GM12878 (cell line): Measurements from ENCODE around the gene KCNG1. TPM values are rescaled to one million over a fixed set of nuclear protein-coding genes. Genes with fewer than 3 reads are reported as not detected.

Source experiments
- ATAC-seq: fragments of 200-7000 bp; cut with Tn5 transposase; 3 replicates; pipeline ENCODE4 v1.9.1; 2020; ENCODE audit warnings: mild to moderate bottlenecking, moderate library complexity
- BruUV-seq: library from RNA; stranded (reverse); fragments of 400-500 nt; replicated peaks from 2 replicates; lab custom pipeline; 2021; lab: Mats Ljungman, UMichigan
- CTCF ChIA-PET: fragments of 300-600 bp; sonication (Branson Sonifier 250); formaldehyde crosslinking; extraction: SDS; loops from one replicate; lab custom pipeline; 2021; ENCODE audit warnings: inconsistent platforms; lab: Yijun Ruan, JAX
- POLR2A ChIA-PET: fragments of 350-600 bp; formaldehyde crosslinking; extraction: SDS; loops from one replicate; lab custom pipeline; 2021; ENCODE audit warnings: inconsistent platforms; lab: Charles Lee
- RAD21 ChIA-PET: fragments of 300-600 bp; sonication (Branson Sonifier 250); formaldehyde crosslinking; loops from one replicate; lab custom pipeline; 2023; ENCODE audit warnings: antibody characterized with exemption; ENCODE audit not compliant: unreplicated experiment; lab: Charles Lee
- SMC1A ChIA-PET: fragments of 300-600 bp; sonication (Branson Sonifier 250); formaldehyde crosslinking; loops from one replicate; lab custom pipeline; 2023; ENCODE audit not compliant: unreplicated experiment, uncharacterized antibody; lab: Charles Lee
- DNase-seq: peaks from one replicate; pipeline ENCODE4 v3.0.0-alpha.2; 2011; ENCODE audit warnings: low read depth, low spot score
- FAIRE-seq: peaks from 3 replicates; lab custom pipeline; 2011; peaks lifted over from hg19 to GRCh38; lab: Jason Lieb, UNC
- H2AFZ ChIP-seq: 2 replicates; pipeline ENCODE4 v1.6.0; 2011; ENCODE audit warnings: low read depth, low read length, control low read depth; ENCODE audit not compliant: control insufficient read depth
- H3K27ac ChIP-seq: 2 replicates; pipeline ENCODE4 v1.5.1; 2011; ENCODE audit warnings: control low read depth; ENCODE audit not compliant: control insufficient read depth, insufficient read depth
- H3K27me3 ChIP-seq, 2 experiments: replicated peaks in 1 of 2; 2 replicates each; pipeline versions ENCODE4 v1.6.0 to v1.6.1; 2011; ENCODE audit warnings: low read length in 1 of 2; ENCODE audit not compliant: control insufficient read depth in 2 of 2, insufficient read depth in 2 of 2
- H3K36me3 ChIP-seq, 2 experiments: 2 replicates each; pipeline ENCODE4 v1.5.1; 2011; ENCODE audit warnings: low read length in 1 of 2; ENCODE audit not compliant: control insufficient read depth in 2 of 2, insufficient read depth in 2 of 2
- H3K4me1 ChIP-seq: 2 replicates; pipeline ENCODE4 v1.6.1; 2011; ENCODE audit warnings: mild to moderate bottlenecking, low read length, moderate library complexity, mixed read lengths; ENCODE audit not compliant: control insufficient read depth, insufficient read depth
- H3K4me2 ChIP-seq: 2 replicates; pipeline ENCODE4 v1.6.0; 2011; ENCODE audit warnings: control low read depth; ENCODE audit not compliant: control insufficient read depth, insufficient read depth
- H3K4me3 ChIP-seq: fragments of 200-600 bp; sonication (generic); 2 replicates; pipeline ENCODE4 v1.5.1; 2016
- H3K79me2 ChIP-seq: 2 replicates; pipeline ENCODE4 v1.6.0; 2011; ENCODE audit warnings: low read length; ENCODE audit not compliant: control insufficient read depth, insufficient read depth
- H3K9ac ChIP-seq: 2 replicates; pipeline ENCODE4 v1.8.0; 2011; ENCODE audit warnings: low read length, control low read depth, mixed read lengths; ENCODE audit not compliant: control insufficient read depth, insufficient read depth
- H3K9me3 ChIP-seq: replicated peaks from 3 replicates; pipeline ENCODE4 v1.5.1; 2011; ENCODE audit warnings: mild to moderate bottlenecking, low read length; ENCODE audit not compliant: control insufficient read depth, insufficient read depth
- H4K20me1 ChIP-seq: 2 replicates; pipeline ENCODE4 v1.6.0; 2011; ENCODE audit not compliant: control insufficient read depth, insufficient read depth
- IRF4 ChIP-seq: IDR thresholded peaks from 2 replicates; pipeline ENCODE4 v1.6.1; 2011; ENCODE audit warnings: low read depth, low read length
- KLF5 ChIP-seq: fragments of 450-650 bp; IDR thresholded peaks from 2 replicates; pipeline ENCODE4 v1.6.1; 2014; ENCODE audit warnings: mild to moderate bottlenecking; ENCODE audit not compliant: partially characterized antibody
- MYC ChIP-seq: IDR thresholded peaks from 2 replicates; pipeline ENCODE4 v1.6.1; 2011; ENCODE audit warnings: mild to moderate bottlenecking, low read length, moderate library complexity, inconsistent platforms; ENCODE audit not compliant: insufficient read depth, insufficient replicate concordance, insufficient read length, severe bottlenecking
- PBX3 ChIP-seq: IDR thresholded peaks from 2 replicates; pipeline ENCODE4 v1.6.1; 2011; ENCODE audit warnings: mild to moderate bottlenecking, low read depth, low read length, moderate library complexity; ENCODE audit not compliant: insufficient replicate concordance
- REST ChIP-seq: IDR thresholded peaks from 2 replicates; pipeline ENCODE4 v1.6.1; 2012; ENCODE audit warnings: mild to moderate bottlenecking, low read depth, low read length
- SIX5 ChIP-seq: IDR thresholded peaks from 2 replicates; pipeline ENCODE4 v1.6.1; 2011; ENCODE audit warnings: mild to moderate bottlenecking, low read depth, low read length, moderate library complexity; ENCODE audit not compliant: severe bottlenecking
- ZSCAN29 ChIP-seq: fragments of 450-650 bp; IDR thresholded peaks from 2 replicates; pipeline ENCODE4 v1.6.1; 2017; ENCODE audit warnings: mild to moderate bottlenecking, moderate library complexity
- WGBS: methylation state at CpG from one replicate; pipeline ENCODE4 v1.1.6; 2016; ENCODE audit warnings: low lambda C conversion rate; ENCODE audit not compliant: insufficient replicate concordance, insufficient coverage; ENCODE audit errors: missing lambda C conversion rate; 5-methylcytosine and 5-hydroxymethylcytosine counted together
- in situ Hi-C: fragments of 300-500 bp; cut with MboI; formaldehyde crosslinking; loops from 9 replicates; pipeline ENCODE4 v1.14.3; 2018; ENCODE audit warnings: mixed read lengths
- intact Hi-C: fragments of 100-400 bp; cut with micrococcal nuclease; formaldehyde crosslinking; loops from one replicate; pipeline ENCODE4 v1.14.2; 2022; ENCODE audit not compliant: unreplicated experiment
- polyA plus RNA-seq, 11 experiments: library from polyadenylated mRNA; depleted of rRNA in 4 of 11; unstranded in 6 of 11; stranded (reverse) in 5 of 11; fragments of >200 nt; fragmentation: Nextera tagmentation in 4 of 11; fragmentation: Illumina TruSeq in 1 of 11; extraction: Ambion mirVana in 4 of 11; extraction: Trizol in 1 of 11; gene quantifications; 1 replicate in 1 of 11; 2 replicates in 10 of 11; pipeline versions ENCODE4 v1.2.1 to v1.2.3, GENCODE V29; 2011 to 2016; ENCODE audit warnings: inconsistent platforms in 2 of 11, missing spikeins in 2 of 11, low read depth in 1 of 11
- total RNA-seq, 4 experiments: library from RNA; depleted of rRNA in 3 of 4; stranded (reverse); fragments of >200 nt in 3 of 4; fragmentation: Illumina TruSeq in 1 of 4; extraction: Trizol in 1 of 4; gene quantifications; 2 replicates each; pipeline versions ENCODE4 v1.2.1 to v1.2.3, GENCODE V29; 2013 to 2021
- TF ChIP-seq, protein P1 (sequence below): fragments of 150-350 bp; IDR thresholded peaks from 2 replicates; pipeline ENCODE4 v1.6.1; 2014; ENCODE audit warnings: mild to moderate bottlenecking, low read depth, low read length
- TF ChIP-seq, protein P2 (sequence below): fragments of 450-650 bp; IDR thresholded peaks from 2 replicates; pipeline ENCODE4 v1.6.1; 2014; ENCODE audit warnings: mild to moderate bottlenecking

The KCNG1 gene
- total and polyA plus RNA-seq, 10 of the 15 experiments (the other 5 are each of a cell fraction or from before 2014, with no cell fraction given): not detected

- in situ Hi-C loops: no loop called here
- H3K4me1 ChIP-seq: no peaks in the 10 kb centered on the region
- ATAC-seq: no peak
- SMC1A ChIA-PET: no interaction called here
- no peak for FAIRE-seq
- intact Hi-C loops: no loop called here
- RAD21 ChIA-PET: no interaction called here
- no TSS peak for BruUV-seq
- no peak overlapping the region for H2AFZ ChIP-seq
- H4K20me1 ChIP-seq: no peaks in the 10 kb centered on the region
- H3K9me3 ChIP-seq: no peaks in the 10 kb centered on the region
- no peaks in the 10 kb centered on the region for H3K36me3 ChIP-seq
- POLR2A ChIA-PET: no interaction called here
- H3K4me3 ChIP-seq: no peak overlapping the region
- no peak overlapping the region for H3K4me2 ChIP-seq
- H3K27me3 ChIP-seq: no peaks in the 10 kb centered on the region; a peak in 1 of 4 replicates
- no peak overlapping the region for H3K9ac ChIP-seq
- no peaks in the 10 kb centered on the region for H3K79me2 ChIP-seq
- no peak for DNase-seq
- no peak overlapping the region for H3K27ac ChIP-seq
- WGBS: 69% methylated on average over 5 of the region's 5 CpGs
- CTCF ChIA-PET: no interaction called here
- TF ChIP-seq, protein P1, sequence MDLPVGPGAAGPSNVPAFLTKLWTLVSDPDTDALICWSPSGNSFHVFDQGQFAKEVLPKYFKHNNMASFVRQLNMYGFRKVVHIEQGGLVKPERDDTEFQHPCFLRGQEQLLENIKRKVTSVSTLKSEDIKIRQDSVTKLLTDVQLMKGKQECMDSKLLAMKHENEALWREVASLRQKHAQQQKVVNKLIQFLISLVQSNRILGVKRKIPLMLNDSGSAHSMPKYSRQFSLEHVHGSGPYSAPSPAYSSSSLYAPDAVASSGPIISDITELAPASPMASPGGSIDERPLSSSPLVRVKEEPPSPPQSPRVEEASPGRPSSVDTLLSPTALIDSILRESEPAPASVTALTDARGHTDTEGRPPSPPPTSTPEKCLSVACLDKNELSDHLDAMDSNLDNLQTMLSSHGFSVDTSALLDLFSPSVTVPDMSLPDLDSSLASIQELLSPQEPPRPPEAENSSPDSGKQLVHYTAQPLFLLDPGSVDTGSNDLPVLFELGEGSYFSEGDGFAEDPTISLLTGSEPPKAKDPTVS: no peak
- no peak for TF ChIP-seq PBX3
- no peak for TF ChIP-seq REST
- TF ChIP-seq MYC: no peak
- TF ChIP-seq SIX5: no peak
- no peak for TF ChIP-seq KLF5
- TF ChIP-seq, protein P2, sequence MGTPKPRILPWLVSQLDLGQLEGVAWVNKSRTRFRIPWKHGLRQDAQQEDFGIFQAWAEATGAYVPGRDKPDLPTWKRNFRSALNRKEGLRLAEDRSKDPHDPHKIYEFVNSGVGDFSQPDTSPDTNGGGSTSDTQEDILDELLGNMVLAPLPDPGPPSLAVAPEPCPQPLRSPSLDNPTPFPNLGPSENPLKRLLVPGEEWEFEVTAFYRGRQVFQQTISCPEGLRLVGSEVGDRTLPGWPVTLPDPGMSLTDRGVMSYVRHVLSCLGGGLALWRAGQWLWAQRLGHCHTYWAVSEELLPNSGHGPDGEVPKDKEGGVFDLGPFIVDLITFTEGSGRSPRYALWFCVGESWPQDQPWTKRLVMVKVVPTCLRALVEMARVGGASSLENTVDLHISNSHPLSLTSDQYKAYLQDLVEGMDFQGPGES: no peak
- no peak for TF ChIP-seq IRF4
- TF ChIP-seq ZSCAN29: no peak
These were observed 37.4 kb upstream of the KCNG1 start for GRCh38 chr20:51060301-51060700.
